Glutamatergic neuron (in vitro differentiated cells): ENCODE results near the gene HTT-AS. TPM values are rescaled to one million over a fixed set of nuclear protein-coding genes. Genes with fewer than 3 reads are reported as not detected.

ENCODE experiments used
- DNase-seq: peaks from one replicate; pipeline ENCODE4 v3.0.0; 2022
- H3K27ac Mint-ChIP-seq: one replicate; pipeline ENCODE4 v1.8.0; 2020; ENCODE audit warnings: mild to moderate bottlenecking, mixed read lengths, inconsistent platforms; ENCODE audit not compliant: unreplicated experiment
- H3K27me3 Mint-ChIP-seq: one replicate; pipeline ENCODE4 v1.8.0; 2020; ENCODE audit warnings: mild to moderate bottlenecking, moderate library complexity, mixed read lengths, inconsistent platforms; ENCODE audit not compliant: unreplicated experiment
- H3K36me3 Mint-ChIP-seq: one replicate; pipeline ENCODE4 v1.8.0; 2020; ENCODE audit warnings: mild to moderate bottlenecking, mixed read lengths, inconsistent platforms; ENCODE audit not compliant: unreplicated experiment
- H3K4me1 Mint-ChIP-seq: one replicate; pipeline ENCODE4 v1.8.0; 2020; ENCODE audit warnings: mild to moderate bottlenecking, low read depth, mixed read lengths, inconsistent platforms; ENCODE audit not compliant: unreplicated experiment
- H3K4me3 Mint-ChIP-seq: one replicate; pipeline ENCODE4 v1.8.0; 2020; ENCODE audit warnings: mild to moderate bottlenecking, mixed read lengths, inconsistent platforms; ENCODE audit not compliant: unreplicated experiment
- H3K9me3 Mint-ChIP-seq: one replicate; pipeline ENCODE4 v1.8.0; 2020; ENCODE audit warnings: mild to moderate bottlenecking, moderate library complexity, mixed read lengths, inconsistent platforms; ENCODE audit not compliant: unreplicated experiment
- CTCF ChIP-seq: fragments of 200-600 bp; sonication (generic); IDR thresholded peaks from one replicate; pipeline ENCODE4 v1.5.0; 2021; ENCODE audit not compliant: partially characterized antibody, unreplicated experiment
- total RNA-seq: library from RNA; stranded (reverse); fragmentation: NEBNext Ultra II Directional; extraction: Animal tissue kit (Norgen Biotek cat#: 25700); gene quantifications from one replicate; pipeline ENCODE4 v1.2.1, GENCODE V29; 2021; ENCODE audit not compliant: unreplicated experiment

The HTT-AS gene
- total RNA-seq, 1 donor from 2014 or later = not detected

GRCh38 chr4:3091464-3091863, 17.1 kb upstream of the HTT-AS start:
- Mint-ChIP-seq H3K4me3 (no peak overlapping the region), H3K36me3 (peaks cover 23% of the 10 kb centered on the region), H3K9me3 (peaks cover 7% of the 10 kb centered on the region), H3K4me1 (peaks cover 6% of the 10 kb centered on the region), H3K27ac (no peak overlapping the region), H3K27me3 (no peaks in the 10 kb centered on the region)
- no peak for DNase-seq
- TF ChIP-seq CTCF = no peak

GRCh38 chr4:3087115-3087797, 12.9 kb upstream of the HTT-AS start:
- no peak for TF ChIP-seq CTCF
- peaks cover 2% of the 10 kb centered on the region for H3K4me1 Mint-ChIP-seq
- peaks cover 3% of the 10 kb centered on the region for H3K27me3 Mint-ChIP-seq
- H3K27ac Mint-ChIP-seq = no peak overlapping the region
- DNase-seq = no peak
- H3K36me3 Mint-ChIP-seq = no peaks in the 10 kb centered on the region
- H3K9me3 Mint-ChIP-seq = no peaks in the 10 kb centered on the region
- no peak overlapping the region for H3K4me3 Mint-ChIP-seq

- peaks cover 3% of the 10 kb centered on the region for H3K27me3 Mint-ChIP-seq
- no peak for TF ChIP-seq CTCF
- no peaks in the 10 kb centered on the region for H3K9me3 Mint-ChIP-seq
- no peaks in the 10 kb centered on the region for H3K36me3 Mint-ChIP-seq
- peaks cover 2% of the 10 kb centered on the region for H3K4me1 Mint-ChIP-seq
- peak overlapping the region; percentile 59 for H3K27ac Mint-ChIP-seq
- H3K4me3 Mint-ChIP-seq = no peak overlapping the region
- no peak for DNase-seq
These were observed 11.8 kb upstream of the HTT-AS start for GRCh38 chr4:3085948-3086670.

- Mint-ChIP-seq H3K4me3 (no peak overlapping the region), H3K27me3 (peaks cover 3% of the 10 kb centered on the region), H3K27ac (no peak overlapping the region), H3K4me1 (peaks cover 2% of the 10 kb centered on the region), H3K9me3 (no peaks in the 10 kb centered on the region), H3K36me3 (no peaks in the 10 kb centered on the region)
- DNase-seq = no peak
- TF ChIP-seq CTCF = no peak
These were observed 9.4 kb upstream of the HTT-AS start for GRCh38 chr4:3083732-3084131.

GRCh38 chr4:3082925-3083515, 8.7 kb upstream of the HTT-AS start:
- Mint-ChIP-seq H3K36me3 (no peaks in the 10 kb centered on the region), H3K9me3 (no peaks in the 10 kb centered on the region), H3K27me3 (peaks cover 3% of the 10 kb centered on the region), H3K4me3 (no peak overlapping the region), H3K27ac (no peak overlapping the region), H3K4me1 (peaks cover 4% of the 10 kb centered on the region)
- no peak for DNase-seq
- TF ChIP-seq CTCF = no peak
